Ramos (cell line): ENCODE data around the gene ZNF382.

Source experiments
- in situ Hi-C: fragments of 300-500 bp; cut with MboI; formaldehyde crosslinking; loops from one replicate; pipeline ENCODE4 v1.14.3; 2022; ENCODE audit warnings: low sequenced_read_pairs; ENCODE audit not compliant: unreplicated experiment

ZNF382 gene

GRCh38 chr19:36674201-36674600, 69.1 kb downstream of the ZNF382 start:
- in situ Hi-C loops: no loop called here

DNA sequence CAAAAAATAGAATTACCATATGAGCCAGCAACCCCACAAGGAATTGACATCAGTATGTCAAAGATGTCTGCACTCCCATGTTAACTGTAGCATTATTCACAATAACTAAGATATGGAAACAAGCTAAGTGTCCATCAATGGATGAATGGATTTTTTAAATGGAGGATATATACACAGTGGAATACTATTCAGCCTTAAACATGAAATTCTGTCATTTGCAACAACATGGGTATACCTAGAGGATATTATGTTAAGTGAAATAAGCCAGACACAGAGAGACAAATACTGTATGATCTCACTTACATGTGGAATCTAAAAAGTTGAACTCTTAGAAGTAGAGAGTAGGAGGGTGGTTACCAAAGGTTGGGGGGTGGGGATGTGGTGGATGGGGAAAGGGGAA, 74.3 kb downstream of the ZNF382 start:
- in situ Hi-C loops: no loop called here
